IMR-90 (cell line): ENCODE measurements around the gene BFSP1. TPM values are rescaled to one million over a fixed set of nuclear protein-coding genes. Genes with fewer than 3 reads are reported as not detected.
A peak's percentile ranks its signal among the peaks of the same experiment; 100 is the strongest.

Source experiments
- MAZ ChIP-seq: IDR thresholded peaks from 2 replicates; pipeline ENCODE4 v1.6.1; 2012; ENCODE audit warnings: low read depth, mild to moderate bottlenecking, low read length, improper control_type of control experiment, moderate library complexity, borderline replicate concordance
- polyA plus RNA-seq, 3 experiments: library from polyadenylated mRNA; depleted of rRNA; stranded (reverse); fragments of >200 nt; gene quantifications; 2 replicates each; pipeline ENCODE4 v1.2.3, GENCODE V29; 2012; ENCODE audit warnings: low replicate concordance in 1 of 3
- total RNA-seq: library from RNA; depleted of rRNA; stranded (reverse); fragments of >200 nt; gene quantifications from 2 replicates; pipeline ENCODE4 v1.2.3, GENCODE V29; 2012
- TF ChIP-seq, protein P1 (sequence below): fragments of 150-350 bp; IDR thresholded peaks from 2 replicates; pipeline ENCODE4 v1.6.1; 2016; ENCODE audit warnings: low read depth, mild to moderate bottlenecking, low read length, moderate library complexity, borderline replicate concordance

BFSP1 gene
- total and polyA plus RNA-seq, 2 of the 4 experiments (the other 2 are of a cell fraction): 1.1 to 2.0 TPM

DNA sequence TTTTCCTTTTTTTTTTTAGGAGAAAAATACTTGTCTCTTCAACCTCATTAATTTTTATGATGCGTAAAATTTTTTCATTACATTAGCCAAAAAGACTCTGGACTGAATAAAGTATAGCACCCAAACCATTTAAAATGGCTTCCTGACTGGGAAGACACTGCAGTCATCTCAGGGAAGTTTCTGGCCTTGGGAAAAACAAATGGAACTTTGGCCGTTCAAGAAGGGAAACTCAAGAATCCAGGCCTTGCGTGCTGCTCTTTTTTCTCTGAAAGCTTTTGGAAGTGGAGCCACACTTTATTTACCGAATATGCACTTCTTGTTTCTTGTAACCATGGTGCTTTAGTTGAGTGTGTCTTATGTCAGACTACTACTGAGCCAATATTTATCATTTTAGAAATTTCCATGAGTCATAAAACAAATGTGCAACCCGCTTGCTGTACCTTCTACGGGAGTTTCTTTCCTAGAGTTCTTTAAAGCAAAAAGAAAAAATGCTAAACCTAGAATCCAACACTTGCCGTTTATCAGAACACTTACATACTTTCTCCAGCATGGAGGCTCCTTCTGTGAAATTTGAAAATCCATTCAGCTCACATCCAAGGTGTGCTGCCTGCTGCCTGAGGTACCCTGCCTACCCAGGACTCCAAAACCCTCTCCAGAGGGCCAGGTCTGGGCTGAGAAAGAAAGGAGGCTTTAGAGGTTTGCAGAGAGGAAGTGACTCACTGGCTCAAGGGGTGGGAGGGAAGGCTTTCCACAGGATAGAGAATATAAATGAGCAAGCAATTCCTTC, 27.2 kb upstream of the BFSP1 start (continued):
- TF ChIP-seq, protein P1, sequence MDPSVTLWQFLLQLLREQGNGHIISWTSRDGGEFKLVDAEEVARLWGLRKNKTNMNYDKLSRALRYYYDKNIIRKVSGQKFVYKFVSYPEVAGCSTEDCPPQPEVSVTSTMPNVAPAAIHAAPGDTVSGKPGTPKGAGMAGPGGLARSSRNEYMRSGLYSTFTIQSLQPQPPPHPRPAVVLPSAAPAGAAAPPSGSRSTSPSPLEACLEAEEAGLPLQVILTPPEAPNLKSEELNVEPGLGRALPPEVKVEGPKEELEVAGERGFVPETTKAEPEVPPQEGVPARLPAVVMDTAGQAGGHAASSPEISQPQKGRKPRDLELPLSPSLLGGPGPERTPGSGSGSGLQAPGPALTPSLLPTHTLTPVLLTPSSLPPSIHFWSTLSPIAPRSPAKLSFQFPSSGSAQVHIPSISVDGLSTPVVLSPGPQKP: no peak
- peak; percentile 78; the same call in 1 of the 2 replicates for TF ChIP-seq MAZ
